ENCODE data around the gene HTT.
"Not testable (repeated sequence)": the region's sequence is repeated elsewhere in the genome, so short reads cannot be mapped to it uniquely, and the experiment has no call there.

HTT gene

DNA sequence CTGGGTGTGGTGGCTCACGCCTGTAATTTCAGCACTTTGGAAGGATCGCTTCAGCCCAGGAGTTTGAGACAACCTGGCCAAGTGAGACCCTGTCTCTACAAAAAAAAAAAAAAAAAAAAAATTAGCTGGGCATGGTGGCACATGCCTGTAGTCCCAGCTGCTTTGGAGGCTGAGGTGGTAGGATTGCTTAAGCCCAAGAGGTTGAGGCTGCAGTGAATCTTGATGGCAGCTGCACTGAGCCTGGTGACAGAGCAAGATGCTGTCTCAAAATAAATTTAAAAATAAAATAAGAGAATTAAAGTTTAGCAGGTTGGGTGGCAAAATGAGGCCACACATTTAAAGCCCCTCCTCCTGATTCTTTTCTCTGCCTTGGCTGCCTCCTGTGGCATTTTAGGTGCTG, 47.1 kb downstream of the HTT start:
- DNase-seq (ENCODE audit: low read depth, low spot score) = no peak

- no peak for DNase-seq (ENCODE audit: low read depth, low spot score)
These were observed 47.6 kb downstream of the HTT start for GRCh38 chr4:3122081-3122563.

DNA sequence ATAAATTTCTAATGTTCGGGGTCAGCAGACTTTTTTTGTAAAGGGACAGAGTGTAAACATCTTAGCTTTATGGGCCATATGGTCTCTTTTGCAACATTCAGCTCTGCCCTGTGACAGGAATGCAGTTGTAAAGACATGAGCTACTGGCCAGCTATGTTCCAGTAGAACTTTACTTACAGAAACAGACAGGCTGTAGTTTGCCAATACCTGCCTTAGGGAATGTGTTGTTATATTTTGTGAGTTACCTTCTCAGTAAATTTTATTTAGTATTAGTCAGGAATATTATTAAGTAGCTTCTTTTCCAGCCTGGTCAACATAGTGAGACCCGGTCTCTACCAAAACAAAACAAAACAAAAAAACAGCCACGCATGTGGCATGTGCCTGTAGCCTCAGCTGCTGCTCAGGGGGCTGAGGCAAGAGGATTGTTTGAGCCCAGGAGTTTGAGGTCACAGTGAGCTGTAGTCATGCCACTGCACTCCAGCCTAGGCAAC, 48.7 kb downstream of the HTT start:
- no peak for DNase-seq (ENCODE audit: low read depth, low spot score)

GRCh38 chr4:3124070-3124767, 49.7 kb downstream of the HTT start:
- DNase-seq (ENCODE audit: low read depth, low spot score) = no peak

GRCh38 chr4:3127112-3127511, 52.6 kb downstream of the HTT start:
- DNase-seq (ENCODE audit: low read depth, low spot score) = no peak

DNA sequence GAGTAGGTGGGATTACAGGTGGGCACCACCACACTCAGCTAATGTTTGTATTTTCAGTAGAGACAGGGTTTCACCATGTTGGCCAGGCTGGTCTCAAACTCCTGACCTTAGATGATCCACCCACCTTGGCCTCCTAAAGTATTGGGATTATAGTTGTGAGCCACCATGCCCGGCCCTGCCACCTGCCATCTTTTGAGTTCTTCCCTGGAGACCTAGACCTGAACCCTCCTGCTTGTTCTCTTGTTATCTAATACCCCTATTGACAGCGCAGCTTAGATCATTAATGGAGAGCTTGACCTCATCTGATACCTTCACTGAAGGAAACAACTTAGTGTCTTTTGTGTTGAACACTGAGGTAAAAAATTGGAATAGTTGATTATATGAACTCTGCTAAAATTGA, 53.6 kb downstream of the HTT start:
- DNase-seq (ENCODE audit: low read depth, low spot score) = no peak

- DNase-seq (ENCODE audit: low read depth, low spot score) = no peak
These were observed 54.5 kb downstream of the HTT start for GRCh38 chr4:3128976-3129375.

DNA sequence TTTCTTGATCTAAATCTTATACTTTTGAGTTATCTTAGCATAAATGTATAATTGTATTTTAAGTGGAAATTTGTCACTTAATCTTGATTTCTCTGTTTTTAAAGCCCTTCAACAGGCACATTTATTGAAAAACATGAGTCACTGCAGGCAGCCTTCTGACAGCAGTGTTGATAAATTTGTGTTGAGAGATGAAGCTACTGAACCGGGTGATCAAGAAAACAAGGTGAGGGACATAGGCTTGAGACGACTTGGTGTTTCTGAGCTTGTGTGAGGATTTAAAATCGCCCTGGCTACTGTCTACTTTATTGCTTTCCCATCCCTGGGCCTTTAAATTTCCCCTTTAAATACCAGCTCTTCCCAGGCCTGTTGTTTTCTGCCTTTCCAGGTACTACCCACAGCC, 55.7 kb downstream of the HTT start:
- no peak for DNase-seq (ENCODE audit: low read depth, low spot score)

GRCh38 chr4:3130826-3131225, 56.3 kb downstream of the HTT start:
- no peak for DNase-seq (ENCODE audit: low read depth, low spot score)

GRCh38 chr4:3134201-3134600, 59.7 kb downstream of the HTT start:
- no peak for DNase-seq (ENCODE audit: low read depth, low spot score)

GRCh38 chr4:3135155-3136011, 60.9 kb downstream of the HTT start:
- no peak for DNase-seq (ENCODE audit: low read depth, low spot score)

GRCh38 chr4:3136454-3136853, 62.0 kb downstream of the HTT start:
- DNase-seq (ENCODE audit: low read depth, low spot score) = no peak

GRCh38 chr4:3137908-3138307, 63.4 kb downstream of the HTT start:
- no peak for DNase-seq (ENCODE audit: low read depth, low spot score)

DNA sequence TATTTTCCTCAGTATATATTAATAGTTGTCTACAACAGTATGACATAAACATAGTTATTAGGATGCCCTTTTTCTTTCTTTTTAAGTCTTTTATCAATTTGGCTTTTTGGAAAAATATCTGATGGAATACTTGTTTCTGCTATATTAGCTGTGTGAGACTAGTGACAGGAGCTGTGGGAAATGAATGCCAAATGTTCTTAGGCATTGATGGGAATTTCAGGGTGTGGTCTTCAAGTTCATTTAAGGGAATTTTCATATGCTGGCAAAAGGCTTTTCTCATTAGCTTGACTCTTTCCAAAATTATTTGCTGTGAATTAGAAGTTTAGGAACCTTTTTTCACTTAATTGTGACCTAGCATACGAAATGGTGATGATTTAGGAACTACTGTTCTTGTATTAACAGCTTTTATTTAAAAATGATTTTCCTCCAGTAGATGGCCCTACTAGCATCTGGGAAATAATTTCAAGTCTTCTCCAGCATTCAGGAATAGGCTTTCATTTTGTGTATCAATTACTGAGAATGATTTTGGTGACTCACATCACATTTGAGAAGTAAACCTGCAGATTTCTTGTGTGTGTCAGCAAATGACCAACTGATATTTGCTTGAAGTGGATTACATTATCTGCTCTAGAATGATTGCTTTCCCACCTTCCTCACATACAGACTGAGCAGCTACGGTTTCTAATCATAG, 70.9 kb downstream of the HTT start:
- DNase-seq (ENCODE audit: low read depth, low spot score) = no peak

DNA sequence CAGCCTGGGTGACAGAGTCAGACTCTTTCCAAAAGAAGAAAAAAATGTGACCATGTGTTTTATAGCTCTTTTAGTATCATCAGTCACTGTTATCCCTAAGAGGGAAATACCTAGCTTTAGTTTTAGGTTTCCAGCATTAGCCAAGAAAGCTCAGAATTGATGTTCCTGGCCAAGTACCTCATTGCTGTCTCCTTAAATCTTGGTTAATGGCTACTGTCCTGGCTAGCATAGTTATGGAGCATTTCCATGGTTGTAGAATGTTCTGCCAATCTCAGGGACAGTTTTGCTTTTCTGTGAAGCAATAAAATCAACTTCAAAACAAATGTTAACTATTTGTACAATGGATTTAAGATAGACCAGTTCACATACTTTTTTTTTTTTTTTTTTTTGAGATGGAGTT, 74.4 kb downstream of the HTT start:
- no peak for DNase-seq (ENCODE audit: low read depth, low spot score)

DNA sequence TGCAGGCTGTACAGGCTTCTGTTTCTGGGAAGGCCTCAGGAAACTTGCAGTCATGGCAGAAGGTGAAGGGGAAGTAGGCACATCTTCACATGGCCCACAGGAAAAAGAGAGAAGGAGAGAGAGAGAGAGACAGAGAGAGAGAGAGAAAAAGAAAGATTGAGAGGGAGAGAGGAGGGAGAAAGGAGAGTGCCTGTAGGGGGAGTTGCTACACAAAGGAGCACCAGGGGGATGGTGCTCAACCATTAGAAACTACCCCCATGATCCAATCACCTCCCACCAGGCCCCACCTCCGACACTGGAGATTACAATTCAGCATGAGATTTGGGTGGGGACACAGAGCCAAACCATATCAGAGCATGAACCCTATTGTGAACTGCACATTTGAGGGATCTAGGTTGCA, 76.8 kb downstream of the HTT start:
- not testable (repeated sequence) for DNase-seq (ENCODE audit: low read depth, low spot score)

- DNase-seq (ENCODE audit: low read depth, low spot score) = no peak
These were observed 82.9 kb downstream of the HTT start for GRCh38 chr4:3157366-3157765.

DNA sequence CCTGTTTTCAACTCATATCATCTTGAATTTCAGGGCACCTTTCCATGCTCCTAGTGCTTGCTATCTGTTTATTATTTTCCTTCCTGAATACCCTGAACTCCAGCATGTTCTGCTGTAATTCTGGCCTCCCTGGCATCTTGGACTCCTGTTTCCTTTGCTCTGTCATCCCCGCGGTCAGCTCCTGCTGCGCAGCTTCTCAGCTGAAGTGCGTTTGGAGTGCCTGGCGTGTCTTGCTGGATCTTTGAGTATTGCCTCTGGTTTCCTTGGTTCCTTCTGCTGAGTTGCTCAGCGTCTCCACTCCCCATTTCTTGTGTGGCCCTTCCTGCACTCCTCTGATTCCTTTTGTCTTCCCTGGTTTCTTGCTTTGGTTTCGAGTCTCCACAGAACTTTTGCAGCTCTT, 84.4 kb downstream of the HTT start:
- DNase-seq (ENCODE audit: low read depth, low spot score) = no peak

- no peak for DNase-seq (ENCODE audit: low read depth, low spot score)
These were observed 86.0 kb downstream of the HTT start for GRCh38 chr4:3160438-3160837.

DNA sequence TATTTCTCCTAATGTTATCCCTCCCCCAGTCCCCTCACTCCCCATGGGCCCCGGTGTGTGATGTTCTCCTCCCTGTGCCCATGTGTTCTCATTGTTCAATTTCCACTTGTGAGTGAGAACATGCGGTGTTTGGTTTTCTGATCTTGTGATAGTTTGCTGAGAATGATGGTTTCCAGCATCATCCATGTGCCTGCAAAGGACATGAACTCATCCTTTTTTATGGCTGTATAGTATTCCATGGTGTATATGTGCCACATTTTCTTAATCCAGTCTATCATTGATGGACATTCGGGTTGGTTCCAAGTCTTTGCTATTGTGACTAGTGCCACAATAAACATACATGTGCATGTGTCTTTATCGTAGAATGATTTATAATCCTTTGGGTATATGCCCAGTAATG, 86.6 kb downstream of the HTT start:
- not testable (repeated sequence) for DNase-seq (ENCODE audit: low read depth, low spot score)

DNA sequence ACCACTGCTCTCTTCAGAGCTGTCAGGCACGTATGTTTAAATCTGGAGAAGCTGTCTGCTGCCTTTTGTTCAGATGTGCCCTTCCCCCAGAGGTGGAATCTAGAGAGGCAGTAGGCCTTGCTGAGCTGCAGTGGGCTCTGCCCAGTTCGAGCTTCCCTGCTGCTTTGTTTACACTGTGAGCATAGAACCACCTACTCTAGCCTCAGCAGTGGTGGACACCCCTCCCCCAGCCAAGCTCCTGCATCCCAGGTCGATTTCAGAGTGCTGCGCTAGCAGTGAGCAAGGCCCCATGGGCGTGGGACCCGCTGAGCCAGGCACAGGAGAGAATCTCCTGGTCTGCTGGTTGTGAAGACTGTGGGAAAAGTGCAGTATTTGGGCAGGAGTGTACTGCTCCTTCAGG, 92.0 kb downstream of the HTT start:
- not testable (repeated sequence) for DNase-seq (ENCODE audit: low read depth, low spot score)

DNA sequence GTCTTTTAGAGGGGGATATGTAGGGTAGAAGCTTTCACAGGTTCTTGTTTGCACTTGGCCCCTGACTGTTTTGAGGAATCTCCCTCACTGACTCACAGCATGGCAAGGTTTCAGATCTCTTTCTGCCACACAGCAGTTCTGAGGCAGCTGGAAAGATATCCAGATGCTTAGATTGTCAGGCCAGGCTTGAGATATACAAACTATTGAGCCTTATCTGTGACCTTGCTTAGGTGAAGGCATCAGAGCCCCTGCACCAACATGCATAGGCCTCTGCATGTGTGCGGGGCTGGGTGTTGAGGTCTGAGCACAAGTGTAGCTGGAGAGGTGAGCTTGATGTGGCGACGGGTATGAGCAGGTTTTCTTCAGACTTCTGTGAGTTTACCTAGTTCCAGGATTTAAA, 93.5 kb downstream of the HTT start:
- no peak for DNase-seq (ENCODE audit: low read depth, low spot score)

Measured in smooth muscle cell of the brain vasculature (primary cell).